H7 (cell line): Measurements from ENCODE around the gene PLA2G4C. TPM values are rescaled to one million over a fixed set of nuclear protein-coding genes. Genes with fewer than 3 reads are reported as not detected.

ENCODE experiments used
- DNase-seq: peaks from one replicate; pipeline ENCODE4 v3.0.0; 2012
- H3K27me3 ChIP-seq: 2 replicates; pipeline ENCODE4 v1.6.0; 2011; ENCODE audit warnings: mild to moderate bottlenecking, low read length; ENCODE audit not compliant: control insufficient read depth, insufficient read depth
- H3K36me3 ChIP-seq: replicated peaks from 2 replicates; pipeline ENCODE4 v1.5.1; 2011; ENCODE audit warnings: low read length; ENCODE audit not compliant: control insufficient read depth, insufficient read depth
- H3K4me3 ChIP-seq: 2 replicates; pipeline ENCODE4 v1.5.1; 2011; ENCODE audit warnings: low read depth, mild to moderate bottlenecking, control low read depth, low read length, moderate library complexity; ENCODE audit not compliant: insufficient read depth
- total RNA-seq: library from RNA; depleted of rRNA; stranded (reverse); fragments of >200 nt; shearing (Covaris generic); gene quantifications from 2 replicates; pipeline ENCODE4 v1.2.3, GENCODE V29; 2014

The PLA2G4C gene
- total RNA-seq, 1 experiment from 2014 or later, result not detected

DNA sequence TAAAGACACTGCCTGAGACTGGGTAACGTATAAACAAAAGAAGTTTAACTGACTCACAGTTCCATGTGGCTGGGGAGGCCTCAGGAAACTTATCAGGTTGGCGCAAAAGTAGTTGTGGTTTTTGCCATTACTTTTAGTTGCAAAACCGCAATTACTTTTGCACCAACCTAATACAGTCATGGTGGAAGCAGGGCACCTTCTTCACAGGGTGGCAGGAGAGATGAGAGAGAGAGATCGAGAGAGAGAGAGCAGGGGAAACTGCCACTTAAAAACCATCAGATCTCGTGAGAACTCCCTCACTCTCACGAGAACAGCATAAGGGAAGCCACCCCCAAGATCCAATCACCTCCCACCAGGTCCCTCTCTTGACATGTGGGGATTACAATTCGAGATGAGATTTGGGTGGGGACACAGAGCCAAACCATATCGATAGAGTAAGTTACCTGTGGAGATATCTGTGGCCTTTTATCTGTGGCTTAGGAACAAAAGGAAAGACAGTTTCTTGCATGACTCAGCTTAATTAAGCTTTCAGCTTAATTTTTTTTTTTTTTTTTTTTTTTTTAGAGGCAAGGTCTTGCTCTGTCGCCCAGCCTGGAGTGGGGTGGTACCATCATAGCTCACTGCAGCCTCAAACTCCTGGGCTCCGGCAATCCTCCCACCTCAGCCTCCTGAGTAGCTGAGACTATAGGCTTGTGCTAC, 59.1 kb downstream of the PLA2G4C start:
- Histone ChIP-seq H3K27me3 (no peaks in the 10 kb centered on the region), H3K4me3 (no peak overlapping the region), H3K36me3 (no peaks in the 10 kb centered on the region)
- no peak for DNase-seq

DNA sequence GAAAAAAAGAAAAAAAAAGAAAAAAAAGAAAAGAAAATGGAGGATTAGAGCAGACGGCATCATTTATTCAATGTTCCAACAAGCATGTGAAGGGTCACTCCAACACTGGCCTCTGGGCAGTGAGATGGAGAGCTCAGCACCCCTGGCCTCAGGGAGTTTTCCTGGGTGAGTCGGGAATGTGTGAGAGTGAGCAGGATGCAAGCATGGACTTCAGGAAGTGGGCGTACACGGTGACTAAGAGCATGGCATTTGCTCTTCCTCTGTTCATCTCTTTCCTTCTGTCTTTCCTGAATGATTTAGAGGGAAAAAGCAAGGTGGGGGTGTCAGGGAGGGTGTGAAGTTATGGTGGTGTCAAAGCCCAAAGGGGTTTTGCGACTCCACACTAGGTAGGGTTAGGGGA, 66.1 kb downstream of the PLA2G4C start:
- Histone ChIP-seq H3K4me3 (no peak overlapping the region), H3K27me3 (no peaks in the 10 kb centered on the region), H3K36me3 (no peaks in the 10 kb centered on the region)
- DNase-seq, result no peak

GRCh38 chr19:48043675-48044258, 66.8 kb downstream of the PLA2G4C start, which contains the start of gene CABP5:
Gene CABP5 (minus strand): TSS chr19:48044079. CDS start chr19:48043922, 157 bp downstream.
- no peak for DNase-seq
- H3K36me3 ChIP-seq, result no peaks in the 10 kb centered on the region
- H3K27me3 ChIP-seq, result no peaks in the 10 kb centered on the region
- H3K4me3 ChIP-seq, result no peak within 1 kb of the TSS

DNA sequence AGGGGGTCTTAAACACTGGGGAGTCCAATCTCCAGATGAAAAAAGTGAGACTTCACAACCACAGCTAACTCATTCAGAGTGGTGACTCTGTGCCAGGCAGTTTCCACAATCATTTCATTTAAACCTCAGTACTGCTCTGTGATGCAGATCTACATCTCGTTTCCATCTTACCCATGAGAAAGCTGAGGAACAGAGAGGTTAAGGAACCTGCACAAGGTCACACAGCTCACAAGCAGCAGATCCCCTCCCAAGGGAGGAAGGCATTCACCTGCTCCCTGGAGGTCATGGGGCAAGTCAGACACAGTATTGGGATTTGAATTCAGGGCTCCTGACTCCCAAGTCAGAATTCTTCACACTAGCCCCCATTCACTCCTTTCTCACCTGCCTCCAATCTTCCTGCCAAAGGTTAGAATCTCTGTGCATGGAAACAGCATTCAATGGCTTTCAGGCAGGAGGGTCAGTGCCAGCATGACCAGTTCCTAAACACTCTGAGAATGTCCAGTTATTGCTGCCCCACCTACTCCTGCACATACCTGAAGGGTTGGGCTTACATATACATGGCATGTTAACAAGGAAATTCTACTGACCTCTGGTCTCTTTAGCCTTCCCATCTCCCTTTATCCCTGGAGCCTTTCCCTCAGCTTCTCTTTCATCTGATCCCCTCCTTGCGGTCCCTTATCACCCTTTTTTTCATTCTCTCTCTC, 68.6 kb downstream of the PLA2G4C start:
- no peak overlapping the region for H3K4me3 ChIP-seq
- DNase-seq, result no peak

DNA sequence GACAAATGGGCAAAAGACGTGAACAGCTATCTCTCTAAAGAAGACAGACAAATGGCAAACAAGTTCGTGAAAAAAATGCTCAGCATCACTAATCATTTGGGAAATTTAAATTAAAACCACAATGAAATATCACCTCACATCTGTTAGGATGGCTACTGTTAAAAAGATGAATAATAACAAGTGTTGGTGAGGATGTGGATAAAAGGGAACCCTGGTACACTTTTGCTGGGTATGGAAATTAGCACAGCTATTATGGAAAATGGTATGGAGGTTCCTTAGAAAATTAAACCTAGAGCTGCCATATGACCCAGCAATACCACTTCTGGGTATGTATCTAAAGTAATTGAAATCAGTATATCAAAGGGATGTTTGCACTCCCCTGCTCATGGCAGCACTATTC, 73.9 kb downstream of the PLA2G4C start:
- Histone ChIP-seq H3K36me3 (no peaks in the 10 kb centered on the region), H3K4me3 (no peak overlapping the region), H3K27me3 (no peaks in the 10 kb centered on the region)
- no peak for DNase-seq

More for the DNA sequence above, 68.6 kb downstream of the PLA2G4C start:
- no peaks in the 10 kb centered on the region for H3K27me3 ChIP-seq
- H3K36me3 ChIP-seq, result no peaks in the 10 kb centered on the region

DNA sequence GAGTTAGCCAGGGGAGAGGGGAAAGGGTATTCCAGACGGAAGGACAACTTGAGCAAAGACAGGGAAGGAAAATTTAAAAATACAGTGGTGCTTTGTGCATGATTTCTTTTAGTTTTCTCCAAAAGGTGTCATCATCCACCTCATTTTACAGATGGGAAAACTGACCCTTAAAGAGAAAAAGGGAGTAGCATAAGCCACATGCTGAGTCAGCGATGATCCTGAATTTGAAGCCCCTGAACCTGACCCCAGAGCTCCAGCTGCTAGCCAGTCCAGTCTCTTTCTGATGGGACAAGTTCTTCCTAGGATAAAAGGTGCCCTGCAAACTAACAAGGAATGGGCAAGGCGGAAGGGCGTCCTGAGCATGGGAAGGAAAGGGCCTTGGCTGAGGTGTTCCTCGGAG, 77.0 kb downstream of the PLA2G4C start:
- Histone ChIP-seq H3K4me3 (no peak overlapping the region), H3K27me3 (no peaks in the 10 kb centered on the region), H3K36me3 (no peaks in the 10 kb centered on the region)
- no peak for DNase-seq

DNA sequence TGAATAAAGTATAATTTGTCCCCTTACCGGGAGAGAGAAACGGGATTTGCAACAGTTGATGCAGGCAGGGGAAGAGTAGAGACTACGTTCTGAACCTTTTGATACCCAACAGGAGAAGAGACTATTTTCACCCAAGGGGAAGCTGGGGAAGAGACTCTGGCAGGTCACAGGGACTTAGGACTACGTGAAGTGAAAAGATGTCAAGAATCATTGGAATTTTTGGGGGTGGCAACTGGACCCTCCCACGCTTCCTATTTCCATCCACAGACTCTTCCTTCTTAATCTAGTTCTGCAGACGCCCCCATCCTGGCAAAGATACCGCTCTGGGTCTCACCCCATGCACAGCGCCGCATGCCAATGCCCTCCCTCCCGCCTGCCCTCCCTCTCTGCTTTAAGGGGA, 80.5 kb downstream of the PLA2G4C start:
- no peak for DNase-seq
- H3K4me3 ChIP-seq, result no peak overlapping the region
- H3K36me3 ChIP-seq, result no peaks in the 10 kb centered on the region
- no peaks in the 10 kb centered on the region for H3K27me3 ChIP-seq

DNA sequence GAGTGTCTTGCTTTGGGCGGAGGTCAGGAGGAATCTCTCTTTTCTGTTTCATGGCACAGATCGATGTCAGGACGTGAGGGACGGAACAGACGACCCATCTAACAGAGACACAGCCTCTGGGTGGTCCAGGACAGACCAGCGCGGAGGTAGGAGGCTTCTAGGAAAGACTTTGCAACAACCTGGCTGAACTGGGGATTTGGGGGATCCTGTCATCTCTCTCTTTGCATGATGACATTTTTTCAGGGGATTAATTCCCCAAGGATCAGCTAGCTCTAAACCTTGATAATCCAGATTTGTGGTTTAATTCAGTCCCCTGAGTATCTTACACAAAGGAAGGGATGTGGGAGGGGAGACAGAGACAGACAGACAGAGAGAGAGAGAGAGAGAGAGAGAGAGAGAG, 81.2 kb downstream of the PLA2G4C start:
- no peak for DNase-seq
- Histone ChIP-seq H3K27me3 (no peaks in the 10 kb centered on the region), H3K36me3 (no peaks in the 10 kb centered on the region), H3K4me3 (no peak overlapping the region)

DNA sequence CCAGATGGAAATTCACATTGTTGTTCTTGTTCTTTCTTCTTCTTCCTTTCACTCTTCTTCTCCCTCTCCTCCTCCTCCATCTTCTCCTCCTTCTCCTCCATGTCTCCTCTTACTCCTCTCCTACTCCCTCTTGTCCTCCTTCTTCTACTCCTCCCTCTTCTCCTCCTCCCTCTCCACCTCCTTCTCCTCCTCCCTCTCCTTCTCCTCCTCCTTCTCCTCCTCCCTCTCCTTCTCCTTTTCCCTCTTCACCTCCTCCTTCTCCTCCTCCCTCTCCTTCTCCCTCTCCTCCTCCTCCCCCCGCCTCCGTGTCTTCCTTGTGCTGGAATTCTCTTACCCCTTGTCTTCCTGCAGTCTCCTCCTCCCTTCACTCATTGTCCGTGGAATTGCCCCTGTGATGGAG, 85.1 kb downstream of the PLA2G4C start:
- Histone ChIP-seq H3K4me3 (no peak overlapping the region), H3K36me3 (no peaks in the 10 kb centered on the region; the same call in 1 of the 2 replicates), H3K27me3 (no peaks in the 10 kb centered on the region; the same call in 1 of the 2 replicates)
- no peak for DNase-seq

DNA sequence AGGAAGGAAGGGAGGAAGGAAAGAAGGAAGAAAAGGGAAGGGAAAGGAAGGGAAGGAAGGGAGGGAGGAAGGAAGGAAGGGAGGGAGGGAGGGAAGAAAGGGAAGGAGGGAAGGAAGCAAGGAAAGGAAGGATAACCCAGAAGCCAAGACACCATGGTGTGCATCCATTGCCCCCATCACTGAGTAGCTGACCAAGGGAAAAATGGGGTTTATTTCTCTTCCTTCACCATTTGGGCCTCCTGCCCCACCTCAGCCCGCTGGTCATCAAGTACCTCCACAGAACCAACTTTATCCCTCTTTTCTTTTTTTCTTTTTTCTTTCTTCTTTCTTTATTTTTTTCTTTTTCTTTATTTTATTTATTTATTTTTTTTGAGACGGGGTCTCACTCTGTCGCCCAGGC, 87.1 kb downstream of the PLA2G4C start:
- H3K36me3 ChIP-seq, result no peaks in the 10 kb centered on the region; the same call in 1 of the 2 replicates
- no peak for DNase-seq

DNA sequence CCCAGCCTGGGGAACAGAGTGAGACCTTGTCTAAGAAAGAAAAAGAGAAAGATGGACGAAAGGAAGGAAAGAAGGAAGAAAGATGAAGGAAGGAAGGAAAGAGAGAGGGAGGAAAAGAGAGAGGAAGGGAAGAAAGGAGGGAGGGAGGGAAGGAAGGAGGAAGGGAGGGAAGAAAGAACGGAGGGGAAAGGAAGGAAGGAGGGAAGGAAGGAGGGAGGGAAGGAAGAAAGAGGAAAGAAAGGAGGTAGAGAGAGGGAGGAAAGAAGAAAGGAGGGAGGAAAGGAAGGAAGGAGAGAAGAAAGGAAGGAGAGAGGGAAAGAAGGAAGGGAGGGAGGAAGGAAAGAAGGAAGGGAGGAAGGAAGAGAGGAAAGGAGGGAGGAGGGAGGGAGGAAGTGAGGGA, 87.6 kb downstream of the PLA2G4C start:
- no peaks in the 10 kb centered on the region; the same call in 1 of the 2 replicates for H3K36me3 ChIP-seq
- H3K4me3 ChIP-seq, result no peak overlapping the region
- H3K27me3 ChIP-seq, result no peaks in the 10 kb centered on the region; the same call in 1 of the 2 replicates
- DNase-seq, result no peak

More for the DNA sequence above, 87.1 kb downstream of the PLA2G4C start:
- H3K27me3 ChIP-seq, result no peaks in the 10 kb centered on the region; the same call in 1 of the 2 replicates
- no peak overlapping the region for H3K4me3 ChIP-seq

DNA sequence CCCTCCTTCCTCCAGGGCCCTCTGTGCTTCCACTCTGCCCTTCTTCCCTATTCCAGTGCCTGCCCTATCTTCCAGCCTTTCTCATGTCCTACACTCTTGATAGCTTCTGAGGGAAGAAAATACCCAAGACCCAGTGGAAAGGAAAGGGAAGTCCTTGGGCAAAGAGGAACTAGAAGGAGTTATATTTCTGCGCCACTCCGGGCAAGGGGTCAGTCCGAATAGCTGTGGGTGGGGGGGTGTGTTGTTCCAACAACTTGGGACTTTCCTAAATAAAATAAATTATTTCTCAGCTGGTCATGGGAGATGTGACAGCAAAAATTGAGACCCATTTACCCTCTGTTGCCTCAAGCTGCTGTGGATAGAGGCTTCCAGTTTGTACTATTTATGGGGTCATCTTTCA, 89.9 kb downstream of the PLA2G4C start:
- Histone ChIP-seq H3K36me3 (no peaks in the 10 kb centered on the region; the same call in 1 of the 2 replicates), H3K4me3 (no peak overlapping the region), H3K27me3 (no peaks in the 10 kb centered on the region; the same call in 1 of the 2 replicates)
- DNase-seq, result no peak

DNA sequence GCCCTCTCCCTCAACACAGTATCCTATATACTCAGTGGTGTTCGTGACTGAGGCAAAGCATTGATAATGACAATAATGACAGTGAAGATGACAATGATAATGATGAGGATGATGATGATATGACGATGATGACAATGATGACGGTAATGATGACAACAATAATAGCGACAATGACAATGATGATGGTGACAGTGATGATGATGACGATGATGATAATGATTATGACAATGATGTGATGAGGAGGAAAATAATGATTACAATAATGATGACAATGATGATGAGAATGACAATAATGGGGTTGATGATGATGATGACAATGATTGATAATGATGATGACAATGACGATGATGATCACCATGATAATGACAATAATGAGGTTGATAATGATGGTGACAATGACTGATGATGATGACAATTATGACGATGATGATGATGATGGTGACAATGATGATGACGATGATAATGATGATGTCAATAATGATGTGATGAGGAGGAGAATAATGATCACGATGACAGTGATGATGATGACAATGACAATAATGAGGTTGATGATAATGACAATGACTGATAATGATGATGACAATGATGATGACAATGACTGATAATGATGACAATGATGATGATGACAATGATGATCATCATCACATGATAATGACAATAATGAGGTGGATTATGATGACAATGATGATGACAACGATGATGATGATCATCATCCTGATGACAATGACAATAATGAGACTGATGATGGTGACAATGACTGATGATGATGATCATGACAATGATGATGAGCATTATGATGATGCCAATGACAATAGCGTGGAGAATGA, 99.5 kb downstream of the PLA2G4C start:
- no peaks in the 10 kb centered on the region for H3K27me3 ChIP-seq
- no peaks in the 10 kb centered on the region for H3K36me3 ChIP-seq
- no peak for DNase-seq
- H3K4me3 ChIP-seq, result no peak overlapping the region

DNA sequence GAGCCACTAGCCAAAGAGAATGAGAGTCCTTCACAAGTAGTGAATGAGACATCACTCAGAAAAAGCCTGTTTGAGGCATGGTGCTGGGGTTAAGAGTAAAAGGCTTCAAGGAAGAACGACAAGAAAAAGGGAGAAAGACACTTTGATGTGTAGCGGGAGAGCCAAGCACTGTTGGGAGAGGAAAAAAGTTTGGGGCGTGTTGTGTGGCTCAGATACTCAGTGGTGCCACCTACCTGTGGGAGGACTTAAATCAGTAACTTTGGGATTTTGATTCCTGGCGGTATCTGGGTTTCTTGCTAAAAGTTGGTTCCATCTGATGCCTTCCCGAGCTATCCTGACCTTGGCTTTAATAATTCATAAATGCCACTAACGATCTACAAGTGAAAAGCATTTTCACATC, 103.9 kb downstream of the PLA2G4C start:
- no peaks in the 10 kb centered on the region for H3K27me3 ChIP-seq
- H3K36me3 ChIP-seq, result no peaks in the 10 kb centered on the region
- H3K4me3 ChIP-seq, result no peak overlapping the region
- peak; percentile 52 for DNase-seq
